ENCODE measurements around the gene KDM4C. TPM values are rescaled to one million over a fixed set of nuclear protein-coding genes. Genes with fewer than 3 reads are reported as not detected.

Gene KDM4C
- total and polyA plus RNA-seq, 2 donors (not counting 1 experiment from before 2014, with no cell fraction given), result 13.0 to 39.0 TPM

- no peaks in the 10 kb centered on the region for H3K36me3 ChIP-seq (ENCODE audit: control insufficient read depth, insufficient read depth, low read length)
- no peak for DNase-seq (ENCODE audit: low read depth in 2 of 2)
- H3K79me2 ChIP-seq (ENCODE audit: control insufficient read depth, insufficient read depth, low read length), result no peaks in the 10 kb centered on the region
- no peak overlapping the region for H3K4me2 ChIP-seq (ENCODE audit: extremely low read depth, insufficient read depth, low read length)
- no peak overlapping the region for H3K4me3 ChIP-seq (replicated peaks in 1 of 4; ENCODE audit: control extremely low read depth in 1 of 4, insufficient read depth in 1 of 4, low read depth in 3 of 4, low read length in 4 of 4)
- no peaks in the 10 kb centered on the region for H4K20me1 ChIP-seq (ENCODE audit: control insufficient read depth, extremely low read depth, insufficient read depth, low read length)
- no peak overlapping the region for H3K27ac ChIP-seq (ENCODE audit: insufficient read depth, low read length)
- TF ChIP-seq CTCF (conservative IDR thresholded peaks at IDR 0.05 in 1 of 2, IDR thresholded peaks at IDR 0.05 in 1 of 2; ENCODE audit: low read depth in 1 of 2, low read length in 2 of 2) (no peak), EZH2 (IDR thresholded peaks at IDR 0.05; ENCODE audit: low read length, missing control alignments) (no peak)
- no peak overlapping the region for H2AFZ ChIP-seq (ENCODE audit: low read length)
- H3K27me3 ChIP-seq (ENCODE audit: control insufficient read depth, insufficient read depth, low read length), result no peaks in the 10 kb centered on the region
- H3K4me1 ChIP-seq (ENCODE audit: control insufficient read depth, extremely low read depth, insufficient read depth, low read length), result no peaks in the 10 kb centered on the region
- H3K9ac ChIP-seq (ENCODE audit: insufficient read depth, low read length), result no peak overlapping the region
- H3K9me3 ChIP-seq (ENCODE audit: control insufficient read depth, insufficient read depth, low read depth, low read length), result no peaks in the 10 kb centered on the region
Measured at GRCh38 chr9:6899274-6899673, 141.5 kb downstream of the KDM4C start.

- H3K27me3 ChIP-seq (ENCODE audit: control insufficient read depth, insufficient read depth, low read length), result no peaks in the 10 kb centered on the region
Measured at GRCh38 chr9:6900440-6900883, 142.7 kb downstream of the KDM4C start.

GRCh38 chr9:6901180-6901579 is 143.4 kb downstream of the KDM4C start:
- H3K4me2 ChIP-seq (ENCODE audit: extremely low read depth, insufficient read depth, low read length), result no peak overlapping the region
- H3K9me3 ChIP-seq (ENCODE audit: control insufficient read depth, insufficient read depth, low read depth, low read length), result no peaks in the 10 kb centered on the region
- no peak overlapping the region for H3K9ac ChIP-seq (ENCODE audit: insufficient read depth, low read length)
- H4K20me1 ChIP-seq (ENCODE audit: control insufficient read depth, extremely low read depth, insufficient read depth, low read length), result no peaks in the 10 kb centered on the region
- no peaks in the 10 kb centered on the region for H3K79me2 ChIP-seq (ENCODE audit: control insufficient read depth, insufficient read depth, low read length)
- no peak overlapping the region for H3K4me3 ChIP-seq (replicated peaks in 1 of 4; ENCODE audit: control extremely low read depth in 1 of 4, insufficient read depth in 1 of 4, low read depth in 3 of 4, low read length in 4 of 4)
- H3K27me3 ChIP-seq (ENCODE audit: control insufficient read depth, insufficient read depth, low read length), result no peaks in the 10 kb centered on the region
- H2AFZ ChIP-seq (ENCODE audit: low read length), result no peak overlapping the region
- H3K4me1 ChIP-seq (ENCODE audit: control insufficient read depth, extremely low read depth, insufficient read depth, low read length), result no peaks in the 10 kb centered on the region
- no peak overlapping the region for H3K27ac ChIP-seq (ENCODE audit: insufficient read depth, low read length)
- H3K36me3 ChIP-seq (ENCODE audit: control insufficient read depth, insufficient read depth, low read length), result no peaks in the 10 kb centered on the region
- DNase-seq (ENCODE audit: low read depth in 2 of 2), result no peak
- TF ChIP-seq CTCF (conservative IDR thresholded peaks at IDR 0.05 in 1 of 2, IDR thresholded peaks at IDR 0.05 in 1 of 2; ENCODE audit: low read depth in 1 of 2, low read length in 2 of 2) (no peak), EZH2 (IDR thresholded peaks at IDR 0.05; ENCODE audit: low read length, missing control alignments) (no peak)

More at GRCh38 chr9:6900440-6900883, 142.7 kb downstream of the KDM4C start:
- Histone ChIP-seq H3K4me3 (replicated peaks in 1 of 4; ENCODE audit: control extremely low read depth in 1 of 4, insufficient read depth in 1 of 4, low read depth in 3 of 4, low read length in 4 of 4) (no peak overlapping the region), H3K4me1 (ENCODE audit: control insufficient read depth, extremely low read depth, insufficient read depth, low read length) (no peaks in the 10 kb centered on the region), H3K9ac (ENCODE audit: insufficient read depth, low read length) (no peak overlapping the region), H3K79me2 (ENCODE audit: control insufficient read depth, insufficient read depth, low read length) (no peaks in the 10 kb centered on the region), H2AFZ (ENCODE audit: low read length) (no peak overlapping the region), H3K4me2 (ENCODE audit: extremely low read depth, insufficient read depth, low read length) (no peak overlapping the region), H3K9me3 (ENCODE audit: control insufficient read depth, insufficient read depth, low read depth, low read length) (no peaks in the 10 kb centered on the region), H3K36me3 (ENCODE audit: control insufficient read depth, insufficient read depth, low read length) (no peaks in the 10 kb centered on the region), H4K20me1 (ENCODE audit: control insufficient read depth, extremely low read depth, insufficient read depth, low read length) (no peaks in the 10 kb centered on the region), H3K27ac (ENCODE audit: insufficient read depth, low read length) (no peak overlapping the region)
- no peak for TF ChIP-seq EZH2 (IDR thresholded peaks at IDR 0.05; ENCODE audit: low read length, missing control alignments)
- no peak for TF ChIP-seq CTCF (conservative IDR thresholded peaks at IDR 0.05 in 1 of 2, IDR thresholded peaks at IDR 0.05 in 1 of 2; ENCODE audit: low read depth in 1 of 2, low read length in 2 of 2)
- DNase-seq (ENCODE audit: low read depth in 2 of 2), result no peak
